Stimulated activated CD8-positive, alpha-beta memory T cell treated with anti-CD3 and anti-CD28 coated beads, Interleukin-2, amount 100 ng/mL, for 48 hours (primary cell): ENCODE data around the gene CNOT1.
A peak's percentile ranks its signal among the peaks of the same experiment; 100 is the strongest.

Experiments used
- DNase-seq, 2 donors: peaks; one replicate each; pipeline ENCODE4 v3.0.0-alpha.2; 2020; ENCODE audit warnings: low read depth in 2 of 2

Gene CNOT1

DNA sequence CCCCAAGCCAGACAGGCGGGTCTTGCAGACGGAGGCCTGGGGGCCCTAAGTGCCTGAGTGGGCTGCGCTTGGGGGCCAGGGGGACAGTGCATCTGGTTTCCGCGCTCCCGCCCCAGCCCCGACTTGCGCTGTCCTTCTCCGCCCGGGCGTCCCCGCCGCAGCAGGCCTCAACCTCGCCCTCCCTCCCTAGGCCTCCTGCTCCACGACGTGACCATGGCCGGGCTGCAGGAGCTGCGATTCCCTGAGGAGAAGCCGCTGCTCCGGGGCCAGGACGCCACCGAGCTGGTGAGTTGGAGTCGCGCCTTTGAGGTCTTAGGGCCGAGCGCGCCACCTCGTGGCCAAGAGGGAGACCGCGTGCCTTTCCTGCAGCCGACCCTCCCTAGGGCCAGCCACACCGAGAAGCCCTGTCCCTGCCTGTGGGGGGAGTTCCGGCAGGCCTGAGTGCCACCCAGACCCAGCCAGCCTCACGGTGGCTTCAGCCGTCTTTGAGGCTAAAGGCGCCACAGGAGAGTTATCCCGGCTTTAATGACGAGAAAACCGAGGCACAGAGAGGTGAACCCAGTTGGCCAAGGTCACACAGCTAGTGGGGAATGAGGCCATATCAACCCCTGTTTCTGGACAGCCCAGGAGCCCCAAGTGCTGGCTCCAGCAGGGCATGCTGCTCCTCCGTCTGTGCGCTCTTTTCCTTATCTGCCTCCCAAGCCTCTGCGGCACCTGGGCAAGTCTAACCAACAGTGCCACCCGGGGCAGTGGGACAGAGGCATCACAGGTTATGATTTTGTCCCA lies 141.9 kb downstream of the CNOT1 start:
- DNase-seq: peak; percentile 60 to 65

GRCh38 chr16:58485184-58485887 lies 144.3 kb downstream of the CNOT1 start:
- no peak for DNase-seq

DNA sequence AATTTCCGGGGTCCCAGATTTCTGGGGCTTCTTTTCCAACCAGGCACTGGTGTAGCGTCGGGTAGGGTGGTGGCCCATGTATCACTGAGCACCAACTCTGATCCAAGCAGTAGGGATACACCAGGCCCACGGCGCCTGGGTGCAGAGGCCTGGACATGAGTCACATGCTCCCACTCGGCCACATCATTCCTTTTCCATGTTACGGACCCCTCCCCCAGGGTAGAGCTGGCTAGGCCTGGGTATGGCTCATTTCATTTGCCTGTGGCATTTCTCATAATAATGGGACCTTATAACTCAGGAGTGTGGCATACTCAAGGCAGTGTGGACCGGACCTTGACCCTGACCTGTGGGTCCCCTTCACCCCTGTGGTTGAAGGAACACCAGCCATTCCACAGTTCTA lies 147.7 kb downstream of the CNOT1 start:
- DNase-seq: no peak

DNA sequence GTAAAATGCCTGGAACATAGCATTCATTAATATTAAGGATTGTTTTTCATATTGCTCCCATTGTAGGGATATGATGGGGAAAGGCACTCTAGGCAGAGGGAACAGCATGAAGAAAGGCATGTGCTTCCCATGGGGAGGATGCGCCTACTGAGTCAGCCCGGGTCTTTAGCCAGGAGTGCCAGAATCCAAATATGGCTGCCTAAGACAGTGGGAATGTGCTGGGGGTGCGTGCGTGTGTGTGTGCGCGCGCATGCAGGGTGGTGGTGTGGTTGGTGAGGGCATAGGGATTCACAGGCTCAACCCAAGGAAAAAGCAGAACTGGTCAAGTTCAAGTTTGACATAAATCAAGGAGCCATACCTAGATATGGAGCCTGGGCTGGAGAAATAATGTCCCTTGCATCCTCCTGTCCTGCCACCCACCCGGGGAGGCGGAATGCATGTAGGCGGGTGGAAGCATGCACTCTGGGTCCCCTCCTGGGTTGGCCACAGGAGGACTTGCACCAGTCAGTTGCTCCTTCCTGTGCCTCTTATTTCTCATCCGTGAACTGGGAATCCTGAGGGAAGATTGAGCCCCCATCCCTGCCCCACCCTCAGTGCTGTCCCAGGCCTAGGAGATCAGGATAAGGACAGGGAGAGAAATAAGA lies 148.3 kb downstream of the CNOT1 start:
- DNase-seq: no peak

DNA sequence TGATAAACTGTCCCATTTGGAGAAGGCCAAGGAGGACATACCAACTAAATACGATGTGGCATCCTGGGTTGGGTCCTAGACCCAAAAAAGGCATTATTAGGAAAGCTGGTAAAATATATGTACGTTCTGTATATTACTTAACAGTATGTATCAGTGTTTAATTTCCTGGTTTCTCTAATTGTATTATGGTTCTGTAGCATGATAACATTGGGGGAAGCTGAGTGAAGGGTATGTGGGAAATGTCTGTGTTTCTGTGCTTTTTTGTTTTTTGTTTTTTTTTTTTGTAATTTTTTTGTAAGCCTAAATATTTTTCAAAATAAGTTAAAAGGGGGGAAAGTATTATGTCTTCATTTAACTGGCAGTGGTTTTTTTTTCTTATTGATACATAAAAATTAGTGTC lies 151.2 kb downstream of the CNOT1 start:
- DNase-seq: no peak

- DNase-seq: no peak
These were observed 152.8 kb downstream of the CNOT1 start for GRCh38 chr16:58476791-58477190.

- DNase-seq: no peak
These were observed 154.5 kb downstream of the CNOT1 start for GRCh38 chr16:58475091-58475619.

- no peak for DNase-seq
These were observed 155.3 kb downstream of the CNOT1 start for GRCh38 chr16:58474296-58474695.

DNA sequence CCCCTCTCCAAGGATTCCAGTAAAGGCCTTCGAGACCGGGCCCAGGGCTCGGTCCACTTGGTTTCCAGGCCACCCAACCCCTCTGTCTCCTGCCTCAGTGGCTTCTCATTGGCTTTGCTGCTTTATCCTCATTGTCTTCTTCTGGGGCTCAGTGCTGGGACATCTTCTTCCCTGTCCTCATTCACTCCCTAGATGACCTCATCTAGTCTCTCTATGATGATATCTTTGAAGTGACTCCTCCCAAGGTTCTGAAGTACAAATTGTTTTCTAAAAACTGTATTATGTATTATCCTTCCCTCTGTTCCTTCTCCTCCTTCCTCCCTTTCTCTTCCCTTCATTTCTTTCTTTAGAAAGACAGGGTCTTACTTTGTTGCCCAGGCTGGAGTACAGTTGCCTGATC lies 156.8 kb downstream of the CNOT1 start:
- DNase-seq: no peak

- no peak for DNase-seq
These were observed 157.4 kb downstream of the CNOT1 start for GRCh38 chr16:58472266-58472665.

DNA sequence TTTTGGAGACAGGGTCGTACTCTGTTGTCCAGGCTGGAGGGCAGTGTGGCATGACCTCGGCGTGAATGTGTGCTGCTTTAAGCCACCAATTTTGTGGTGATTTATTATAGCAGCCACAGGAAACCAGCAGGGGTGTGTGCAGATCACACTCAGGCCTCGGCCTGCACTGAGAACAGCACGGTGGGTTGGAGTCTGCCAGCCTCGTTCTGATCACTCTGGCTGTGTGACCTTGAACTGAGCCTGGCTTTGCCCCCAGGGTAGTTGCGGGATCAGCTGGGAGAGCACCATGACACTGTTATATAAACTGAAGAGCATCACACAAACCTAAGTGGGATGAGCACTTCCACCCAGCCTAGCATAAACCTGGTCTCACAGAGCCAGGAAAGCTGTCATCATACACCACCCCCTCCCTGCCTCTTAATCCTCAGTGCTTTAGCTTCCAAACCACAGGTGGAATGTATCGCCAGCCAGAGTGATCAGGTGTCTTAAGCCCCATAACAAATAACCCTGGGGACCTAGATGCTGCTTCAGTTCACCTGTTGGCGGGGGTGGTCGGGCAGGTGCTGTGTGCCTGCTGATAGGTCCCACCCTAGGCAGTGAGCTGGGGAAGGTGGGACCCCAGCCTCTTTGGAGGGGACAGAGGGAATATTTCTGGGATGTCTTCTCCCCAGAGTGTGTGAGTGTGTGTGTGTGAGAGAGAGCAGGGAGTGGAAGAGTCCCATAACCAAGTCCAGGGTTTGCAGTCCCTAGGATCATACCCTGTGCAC lies 158.2 kb downstream of the CNOT1 start:
- DNase-seq: no peak
